ENCODE measurements around the gene RETSAT.

RETSAT gene

DNA sequence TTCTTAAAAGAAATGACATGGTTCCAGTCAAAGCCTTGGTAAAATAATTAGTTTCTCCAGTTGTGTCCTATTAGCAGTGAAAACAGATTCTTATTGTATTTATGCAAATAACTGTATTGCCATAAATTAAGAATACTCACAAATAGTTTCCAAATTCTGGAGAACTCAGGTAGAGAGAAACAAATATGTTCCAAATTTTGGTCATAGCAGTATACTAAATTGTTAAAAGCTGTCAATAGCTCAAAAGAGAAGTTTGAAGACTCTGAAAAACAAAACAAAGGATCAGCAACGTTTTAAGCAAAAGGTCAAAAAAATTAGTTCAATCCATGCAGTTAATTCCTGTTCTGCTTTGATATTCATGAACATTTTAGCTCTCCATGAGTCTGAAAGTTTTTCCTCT, 25.7 kb upstream of the RETSAT start:
- no peak overlapping the region for H3K9ac ChIP-seq (ENCODE audit: low read depth, low read length, poor library complexity, severe bottlenecking)
- H3K9me2 ChIP-seq (replicated peaks; ENCODE audit: low read depth, low read length): no peaks in the 10 kb centered on the region
- H3F3A ChIP-seq (ENCODE audit: low read depth): no peaks in the 10 kb centered on the region
- no peak for TF ChIP-seq EZH2phosphoT487 (IDR thresholded peaks at IDR 0.05; ENCODE audit: borderline replicate concordance)
- TF ChIP-seq, protein P1, sequence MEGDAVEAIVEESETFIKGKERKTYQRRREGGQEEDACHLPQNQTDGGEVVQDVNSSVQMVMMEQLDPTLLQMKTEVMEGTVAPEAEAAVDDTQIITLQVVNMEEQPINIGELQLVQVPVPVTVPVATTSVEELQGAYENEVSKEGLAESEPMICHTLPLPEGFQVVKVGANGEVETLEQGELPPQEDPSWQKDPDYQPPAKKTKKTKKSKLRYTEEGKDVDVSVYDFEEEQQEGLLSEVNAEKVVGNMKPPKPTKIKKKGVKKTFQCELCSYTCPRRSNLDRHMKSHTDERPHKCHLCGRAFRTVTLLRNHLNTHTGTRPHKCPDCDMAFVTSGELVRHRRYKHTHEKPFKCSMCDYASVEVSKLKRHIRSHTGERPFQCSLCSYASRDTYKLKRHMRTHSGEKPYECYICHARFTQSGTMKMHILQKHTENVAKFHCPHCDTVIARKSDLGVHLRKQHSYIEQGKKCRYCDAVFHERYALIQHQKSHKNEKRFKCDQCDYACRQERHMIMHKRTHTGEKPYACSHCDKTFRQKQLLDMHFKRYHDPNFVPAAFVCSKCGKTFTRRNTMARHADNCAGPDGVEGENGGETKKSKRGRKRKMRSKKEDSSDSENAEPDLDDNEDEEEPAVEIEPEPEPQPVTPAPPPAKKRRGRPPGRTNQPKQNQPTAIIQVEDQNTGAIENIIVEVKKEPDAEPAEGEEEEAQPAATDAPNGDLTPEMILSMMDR (conservative IDR thresholded peaks at IDR 0.05; ENCODE audit: low read length): no peak
- H4K20me1 ChIP-seq (ENCODE audit: insufficient read depth, low read length, poor library complexity, severe bottlenecking): no peaks in the 10 kb centered on the region
- H3K4me3 ChIP-seq (ENCODE audit: low read length, poor library complexity, severe bottlenecking): no peak overlapping the region
- no peaks in the 10 kb centered on the region for H3K79me2 ChIP-seq (ENCODE audit: insufficient read depth, low read length)
- peaks cover 6% of the 10 kb centered on the region for H3K36me3 ChIP-seq (ENCODE audit: insufficient read depth, low read length)
- H2AFZ ChIP-seq (ENCODE audit: low read length): no peak overlapping the region
- 0 out of 2 replicates have a peak, but pooled peaks cover 3% of the 10 kb centered on the region for H3K9me3 ChIP-seq (ENCODE audit: insufficient read depth, low read depth, low read length)
- H3K4me2 ChIP-seq (ENCODE audit: low read depth, low read length, poor library complexity, severe bottlenecking): no peak overlapping the region
- no peaks in the 10 kb centered on the region for H3K4me1 ChIP-seq (ENCODE audit: insufficient read depth, low read length, poor library complexity, severe bottlenecking)
- H3K27me3 ChIP-seq (ENCODE audit: insufficient read depth, low read length, poor library complexity, severe bottlenecking): no peaks in the 10 kb centered on the region

DNA sequence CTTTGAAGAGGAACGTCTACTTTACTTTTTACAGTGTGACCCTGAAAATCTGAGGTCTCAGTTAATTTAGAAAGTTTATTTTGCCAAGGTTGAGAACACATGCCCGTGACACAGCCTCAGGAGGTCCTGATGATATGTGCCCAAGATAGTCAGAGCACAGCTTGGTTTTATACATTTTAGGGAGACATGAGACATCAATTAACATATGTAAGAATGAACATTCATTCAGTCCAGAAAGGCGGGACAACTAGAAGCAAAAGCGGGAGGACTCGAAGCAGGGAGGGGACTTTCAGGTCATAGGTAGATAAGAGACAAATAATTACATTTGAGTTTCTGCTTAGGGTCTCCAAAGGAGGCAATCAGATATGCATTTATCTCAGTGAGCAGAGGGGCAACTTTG, 23.9 kb upstream of the RETSAT start:
- Histone ChIP-seq H2AFZ (ENCODE audit: low read length) (no peak overlapping the region), H3K9me3 (ENCODE audit: insufficient read depth, low read depth, low read length) (0 out of 2 replicates have a peak, but pooled peaks cover 3% of the 10 kb centered on the region), H4K20me1 (ENCODE audit: insufficient read depth, low read length, poor library complexity, severe bottlenecking) (no peaks in the 10 kb centered on the region), H3K9ac (ENCODE audit: low read depth, low read length, poor library complexity, severe bottlenecking) (no peak overlapping the region), H3K79me2 (ENCODE audit: insufficient read depth, low read length) (no peaks in the 10 kb centered on the region), H3K36me3 (ENCODE audit: insufficient read depth, low read length) (peaks cover 6% of the 10 kb centered on the region), H3F3A (ENCODE audit: low read depth) (no peaks in the 10 kb centered on the region), H3K9me2 (replicated peaks; ENCODE audit: low read depth, low read length) (no peaks in the 10 kb centered on the region), H3K4me1 (ENCODE audit: insufficient read depth, low read length, poor library complexity, severe bottlenecking) (no peaks in the 10 kb centered on the region), H3K4me2 (ENCODE audit: low read depth, low read length, poor library complexity, severe bottlenecking) (no peak overlapping the region), H3K4me3 (ENCODE audit: low read length, poor library complexity, severe bottlenecking) (no peak overlapping the region), H3K27me3 (ENCODE audit: insufficient read depth, low read length, poor library complexity, severe bottlenecking) (no peaks in the 10 kb centered on the region)
- TF ChIP-seq EZH2phosphoT487 (IDR thresholded peaks at IDR 0.05; ENCODE audit: borderline replicate concordance): no peak
- TF ChIP-seq, protein P1 (conservative IDR thresholded peaks at IDR 0.05; ENCODE audit: low read length): no peak

DNA sequence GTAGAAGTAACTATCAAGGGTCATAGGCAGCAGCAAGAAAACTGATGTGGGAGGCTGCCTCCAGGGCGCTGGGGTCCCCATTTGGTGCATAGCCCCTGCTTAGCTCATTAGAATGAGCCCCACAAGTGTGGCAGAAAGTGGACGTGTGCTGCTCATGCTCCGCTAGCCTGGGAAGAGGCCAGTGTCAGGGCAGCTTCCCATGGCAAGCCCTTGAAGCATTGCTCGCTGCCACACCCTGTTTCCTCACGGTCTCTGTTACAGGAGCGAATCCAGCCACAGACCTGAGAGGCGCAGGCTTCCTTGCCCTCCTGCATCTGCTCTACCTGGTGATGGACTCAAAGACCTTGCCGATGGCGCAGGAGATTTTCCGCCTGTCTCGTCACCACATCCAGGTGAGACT, 22.8 kb upstream of the RETSAT start:
- Histone ChIP-seq H3K9me2 (replicated peaks; ENCODE audit: low read depth, low read length) (no peaks in the 10 kb centered on the region), H3K9me3 (ENCODE audit: insufficient read depth, low read depth, low read length) (0 out of 2 replicates have a peak, but pooled peaks cover 3% of the 10 kb centered on the region), H3K27me3 (ENCODE audit: insufficient read depth, low read length, poor library complexity, severe bottlenecking) (no peaks in the 10 kb centered on the region), H3F3A (ENCODE audit: low read depth) (no peaks in the 10 kb centered on the region), H3K4me3 (ENCODE audit: low read length, poor library complexity, severe bottlenecking) (no peak overlapping the region), H3K36me3 (ENCODE audit: insufficient read depth, low read length) (peaks cover 6% of the 10 kb centered on the region), H3K79me2 (ENCODE audit: insufficient read depth, low read length) (no peaks in the 10 kb centered on the region), H2AFZ (ENCODE audit: low read length) (no peak overlapping the region), H4K20me1 (ENCODE audit: insufficient read depth, low read length, poor library complexity, severe bottlenecking) (no peaks in the 10 kb centered on the region), H3K4me2 (ENCODE audit: low read depth, low read length, poor library complexity, severe bottlenecking) (no peak overlapping the region), H3K9ac (ENCODE audit: low read depth, low read length, poor library complexity, severe bottlenecking) (no peak overlapping the region), H3K4me1 (ENCODE audit: insufficient read depth, low read length, poor library complexity, severe bottlenecking) (no peaks in the 10 kb centered on the region)
- TF ChIP-seq, protein P1 (conservative IDR thresholded peaks at IDR 0.05; ENCODE audit: low read length): no peak
- no peak for TF ChIP-seq EZH2phosphoT487 (IDR thresholded peaks at IDR 0.05; ENCODE audit: borderline replicate concordance)

All from Loucy (cell line).